RPMI8226 (cell line): Measurements from ENCODE around the gene ECHDC3.
"Not testable (repeated sequence)": the region's sequence is repeated elsewhere in the genome, so short reads cannot be mapped to it uniquely, and the experiment has no call there.

Experiments used
- DNase-seq: peaks from one replicate; pipeline ENCODE4 v3.0.0-alpha.2; 2015

Gene ECHDC3

DNA sequence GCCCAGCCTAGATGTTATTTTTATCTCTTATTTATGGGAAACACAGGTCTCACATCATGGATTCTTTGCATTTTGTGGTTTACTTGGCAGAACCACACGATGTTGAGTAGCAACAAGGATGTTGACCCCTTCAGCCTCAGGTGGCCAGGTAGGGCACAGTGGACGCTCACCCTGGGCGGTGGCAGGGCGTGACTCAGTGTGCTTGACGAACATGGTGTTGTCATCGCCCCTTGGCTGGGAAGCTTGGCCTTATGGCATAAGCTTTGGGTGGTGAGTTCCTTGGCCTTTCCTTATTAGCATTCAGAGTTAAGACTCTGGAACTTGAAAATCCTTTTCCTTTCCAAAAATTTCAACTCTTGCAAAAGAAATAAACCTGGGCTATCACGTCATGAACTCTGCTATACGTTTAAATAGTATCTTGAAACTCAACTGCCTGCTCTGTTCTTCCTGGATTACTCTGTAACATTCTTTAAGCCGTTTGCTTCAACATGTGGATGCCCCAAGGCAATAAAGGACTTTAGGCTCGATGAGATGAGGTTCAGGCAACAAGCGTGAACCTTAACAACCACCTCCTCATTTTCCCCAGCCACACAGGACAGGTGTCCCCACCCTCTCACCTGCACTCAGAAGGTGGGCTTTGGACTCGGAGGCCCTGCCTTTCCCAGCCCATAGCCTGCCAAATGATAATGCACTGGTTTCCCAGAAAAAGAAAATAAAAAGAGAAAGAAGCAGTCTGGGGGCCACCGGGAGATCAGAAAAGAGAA lies 22.5 kb upstream of the ECHDC3 start:
- no peak for DNase-seq

GRCh38 chr10:11720260-11720741 lies 21.9 kb upstream of the ECHDC3 start:
- no peak for DNase-seq

GRCh38 chr10:11721806-11722205 lies 20.4 kb upstream of the ECHDC3 start:
- no peak for DNase-seq

- no peak for DNase-seq
These were observed 18.8 kb upstream of the ECHDC3 start for GRCh38 chr10:11723359-11723758.

- DNase-seq, result peak; percentile 62
These were observed 17.0 kb upstream of the ECHDC3 start for GRCh38 chr10:11724938-11725776.

DNA sequence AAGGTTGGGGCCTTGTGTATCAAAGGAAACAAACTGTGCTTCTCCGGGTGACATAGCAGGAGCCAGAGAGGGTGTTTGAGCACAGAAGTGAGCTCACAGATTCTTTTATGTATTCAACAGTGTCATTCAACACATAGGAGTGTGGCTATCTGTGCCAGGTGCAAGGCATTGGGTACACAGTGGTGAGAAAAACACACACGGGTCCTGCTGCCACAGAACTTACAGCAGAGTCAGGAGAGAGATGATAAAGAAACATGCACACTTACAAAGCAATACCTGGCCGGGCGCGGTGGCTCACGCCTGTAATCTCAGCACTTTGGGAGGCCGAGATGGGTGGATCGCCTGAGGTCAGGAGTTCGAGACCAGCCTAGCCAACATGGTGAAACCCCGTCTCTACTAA lies 16.3 kb upstream of the ECHDC3 start:
- DNase-seq, result no peak

DNA sequence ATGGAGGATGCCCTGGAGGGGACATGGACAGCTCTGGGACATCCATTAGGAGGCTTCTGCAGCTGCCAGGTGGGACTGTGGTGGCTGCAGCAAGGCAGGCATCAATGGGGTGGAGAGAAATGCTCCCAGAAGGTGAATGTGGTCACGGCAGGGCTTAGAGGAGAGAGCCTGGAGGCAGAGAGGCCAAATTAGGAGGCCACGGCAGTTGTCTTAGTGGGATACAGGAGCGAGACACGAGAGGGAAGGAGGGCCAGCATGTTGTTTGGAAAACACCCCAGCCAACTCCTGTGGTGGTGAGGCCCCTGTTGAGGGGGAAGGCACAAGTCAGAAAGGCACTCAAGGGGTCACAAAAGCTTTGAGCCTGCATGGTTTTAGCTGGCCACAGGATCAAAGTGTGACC lies 14.6 kb upstream of the ECHDC3 start:
- no peak for DNase-seq

DNA sequence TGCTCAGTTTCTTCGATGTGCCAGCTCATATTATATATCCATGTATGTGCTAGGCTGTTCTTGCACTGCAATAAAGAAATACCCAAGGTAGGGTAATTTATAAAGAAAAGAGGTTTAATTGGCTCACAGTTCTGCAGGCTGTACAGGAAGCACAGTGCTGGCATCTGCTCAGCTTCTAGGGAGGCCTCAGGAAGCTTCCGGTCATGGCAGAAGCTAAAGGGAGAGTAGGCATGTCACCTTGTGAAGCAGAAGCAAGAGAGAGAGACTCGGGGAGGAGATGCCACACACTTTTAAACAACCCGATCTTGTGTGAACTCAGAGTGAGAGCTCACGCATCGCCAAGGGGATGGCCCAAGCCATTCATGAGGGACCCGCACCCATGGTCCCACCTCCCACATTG lies 13.8 kb upstream of the ECHDC3 start:
- no peak for DNase-seq

- no peak for DNase-seq
These were observed 12.3 kb upstream of the ECHDC3 start for GRCh38 chr10:11729790-11730315.

GRCh38 chr10:11730779-11731178 lies 11.4 kb upstream of the ECHDC3 start:
- DNase-seq, result no peak

DNA sequence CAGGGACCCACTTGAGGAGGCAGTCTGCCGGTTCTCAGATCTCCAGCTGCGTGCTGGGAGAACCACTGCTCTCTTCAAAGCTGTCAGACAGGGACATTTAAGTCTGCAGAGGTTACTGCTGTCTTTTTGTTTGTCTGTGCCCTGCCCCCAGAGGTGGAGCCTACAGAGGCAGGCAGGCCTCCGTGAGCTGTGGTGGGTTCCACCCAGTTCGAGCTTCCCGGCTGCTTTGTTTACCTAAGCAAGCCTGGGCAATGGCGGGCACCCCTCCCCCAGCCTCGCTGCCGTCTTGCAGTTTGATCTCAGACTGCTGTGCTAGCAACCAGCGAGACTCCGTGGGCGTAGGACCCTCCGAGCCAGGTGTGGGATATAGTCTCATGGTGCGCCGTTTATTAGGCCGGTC lies 5.4 kb upstream of the ECHDC3 start:
- DNase-seq, result not testable (repeated sequence)

- not testable (repeated sequence) for DNase-seq
These were observed 4.7 kb upstream of the ECHDC3 start for GRCh38 chr10:11737258-11738032.

DNA sequence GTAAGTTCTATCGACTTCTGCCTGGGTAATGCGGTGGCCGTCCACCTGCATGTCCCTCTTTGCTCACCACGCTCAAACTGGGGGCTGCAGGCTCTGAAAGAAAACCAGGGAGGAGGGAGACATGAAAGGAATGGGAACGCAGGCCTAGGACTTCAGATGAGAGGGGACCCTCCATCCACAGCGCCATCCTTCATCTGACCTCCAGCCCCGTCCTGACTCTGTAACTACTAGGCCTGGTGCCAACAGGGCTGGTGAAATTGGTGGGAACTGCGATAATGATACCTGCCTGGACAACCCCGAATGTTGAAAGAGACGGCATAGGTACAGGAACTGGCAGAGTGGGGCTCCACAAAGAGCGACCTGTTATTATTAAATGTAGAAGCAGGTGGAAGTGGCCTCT lies 1.3 kb upstream of the ECHDC3 start:
- DNase-seq, result no peak

- no peak for DNase-seq
These were observed 574 bp upstream of the ECHDC3 start for GRCh38 chr10:11741608-11742007.

DNA sequence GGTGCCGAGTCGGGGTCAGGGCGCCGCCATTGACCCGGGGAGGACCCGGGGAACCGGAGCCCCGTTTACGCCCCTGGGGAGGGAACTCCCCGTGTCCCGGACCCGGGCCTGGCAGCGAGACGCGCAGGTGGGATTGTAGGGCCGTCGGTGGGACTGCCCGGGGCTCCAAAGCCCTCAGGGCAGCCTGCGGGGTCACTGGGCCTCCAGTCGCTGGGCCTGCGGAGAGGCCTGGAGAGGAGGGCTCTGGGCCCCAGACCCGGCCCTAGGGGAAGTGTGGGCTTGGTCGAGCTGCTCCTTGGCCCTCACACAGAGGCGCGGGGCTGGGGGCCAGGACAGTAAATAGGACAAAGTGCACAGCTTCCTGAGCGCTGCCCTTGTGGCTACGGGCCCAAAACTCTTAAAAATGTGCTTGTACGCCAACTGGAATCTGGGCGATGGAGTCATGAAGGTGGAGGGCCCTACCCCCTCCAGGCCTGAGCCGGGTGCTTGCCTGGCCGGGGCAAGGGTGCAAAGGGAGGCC lies 657 bp downstream of the ECHDC3 start:
- no peak for DNase-seq

DNA sequence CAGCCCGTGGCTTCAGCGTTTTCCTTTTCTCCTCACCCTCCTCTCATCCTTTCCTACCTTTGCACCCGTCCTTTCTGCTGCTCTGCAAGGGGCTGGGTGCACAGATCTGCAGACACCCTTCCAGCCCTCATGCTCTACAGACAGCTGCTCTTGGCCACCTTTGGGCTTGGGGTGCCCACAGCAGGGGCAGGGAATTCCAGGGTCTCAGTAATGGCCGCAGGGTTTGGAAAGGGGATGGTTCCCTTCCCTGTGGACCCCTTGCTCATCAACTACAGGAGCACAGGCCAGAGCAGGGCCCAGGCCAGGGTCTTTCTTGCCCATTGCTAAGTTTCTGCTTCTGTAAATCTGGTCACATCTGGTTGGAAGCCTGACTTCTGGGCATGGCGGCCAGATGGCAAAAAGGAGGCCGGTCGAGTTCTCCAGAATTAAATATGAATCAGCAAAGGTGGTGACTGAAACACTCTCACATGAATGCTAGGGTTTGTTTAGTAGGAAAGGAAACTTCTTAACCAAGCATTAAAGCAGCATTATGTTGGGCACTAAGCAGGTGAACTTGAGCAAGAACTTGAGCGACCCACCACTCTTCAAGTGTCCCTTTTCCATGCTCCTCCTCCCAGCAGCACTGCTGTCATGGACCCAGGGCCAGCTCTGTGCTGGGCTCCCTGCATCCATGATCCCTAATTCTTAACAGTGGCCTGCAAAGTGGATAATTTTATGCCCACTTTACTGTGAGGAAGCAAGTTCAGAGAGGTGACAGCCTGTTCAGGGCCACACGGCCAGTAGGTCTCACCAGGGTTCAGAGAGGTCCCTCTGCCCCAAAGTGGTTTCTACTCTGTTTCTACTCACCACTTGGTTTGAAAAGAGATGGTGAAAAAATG lies 1.5 kb downstream of the ECHDC3 start:
- DNase-seq, result no peak

DNA sequence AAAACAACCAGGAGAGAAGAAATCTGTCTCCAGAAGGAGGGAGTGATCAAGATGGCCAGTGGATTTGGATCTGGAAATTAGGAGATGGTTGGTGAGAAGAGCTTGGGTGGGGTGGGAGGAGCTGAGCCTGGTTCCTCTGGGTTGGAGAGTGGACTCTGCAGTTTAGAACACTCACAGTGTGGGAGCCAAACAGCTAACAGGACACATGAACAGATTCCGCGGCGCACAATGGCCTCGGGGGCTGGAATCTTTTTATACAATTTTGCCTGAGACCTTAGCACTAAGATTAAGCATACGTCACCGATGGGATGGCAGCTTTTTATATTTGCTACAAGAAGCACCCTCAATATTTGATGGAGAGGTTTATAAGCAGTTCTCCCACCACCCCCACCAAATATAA lies 2.9 kb downstream of the ECHDC3 start:
- no peak for DNase-seq

- no peak for DNase-seq
These were observed 4.8 kb downstream of the ECHDC3 start for GRCh38 chr10:11746883-11747539.

GRCh38 chr10:11748866-11749265 lies 6.7 kb downstream of the ECHDC3 start:
- no peak for DNase-seq

DNA sequence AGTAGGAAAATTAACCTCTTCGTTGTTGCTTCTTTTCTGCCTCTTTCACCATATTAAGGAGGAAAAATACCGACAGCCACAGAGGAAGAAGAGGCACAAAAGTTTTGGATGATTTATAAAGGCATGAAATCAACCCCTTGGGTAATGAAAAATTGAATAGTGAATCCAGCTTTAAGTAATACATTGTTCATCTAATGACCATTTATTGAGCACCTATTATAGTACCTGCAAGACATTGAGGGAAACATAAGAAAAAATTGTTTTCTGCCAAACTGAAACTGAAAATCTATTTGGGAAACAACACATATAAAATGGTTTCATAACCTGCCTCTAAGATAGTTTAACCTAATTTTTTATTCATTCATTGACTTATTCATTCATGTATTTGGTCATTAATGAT lies 8.2 kb downstream of the ECHDC3 start:
- no peak for DNase-seq

DNA sequence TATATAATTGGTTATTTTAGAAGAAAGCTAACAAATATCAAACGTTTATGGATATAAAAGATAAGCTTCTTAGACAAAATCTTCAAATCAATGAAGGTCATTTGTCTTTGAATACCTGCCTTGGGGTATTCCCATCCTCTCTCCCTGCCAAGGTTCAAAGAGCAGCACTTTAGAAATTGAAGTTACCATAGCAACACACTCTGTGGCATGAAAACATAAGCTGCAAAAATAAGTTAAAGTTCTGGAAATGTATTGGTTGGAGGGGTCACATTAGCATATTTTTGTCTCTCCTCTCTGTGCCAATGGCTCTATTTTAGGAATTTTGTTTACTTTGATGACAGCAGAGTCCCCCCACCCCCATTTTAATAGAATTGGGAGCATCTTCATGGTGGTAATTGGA lies 12.0 kb downstream of the ECHDC3 start:
- no peak for DNase-seq
